ENCODE results near the gene STAG3. TPM values are rescaled to one million over a fixed set of nuclear protein-coding genes. Genes with fewer than 3 reads are reported as not detected.

Gene STAG3
- polyA plus RNA-seq, 1 donor from 2014 or later, result 0.64 TPM

DNA sequence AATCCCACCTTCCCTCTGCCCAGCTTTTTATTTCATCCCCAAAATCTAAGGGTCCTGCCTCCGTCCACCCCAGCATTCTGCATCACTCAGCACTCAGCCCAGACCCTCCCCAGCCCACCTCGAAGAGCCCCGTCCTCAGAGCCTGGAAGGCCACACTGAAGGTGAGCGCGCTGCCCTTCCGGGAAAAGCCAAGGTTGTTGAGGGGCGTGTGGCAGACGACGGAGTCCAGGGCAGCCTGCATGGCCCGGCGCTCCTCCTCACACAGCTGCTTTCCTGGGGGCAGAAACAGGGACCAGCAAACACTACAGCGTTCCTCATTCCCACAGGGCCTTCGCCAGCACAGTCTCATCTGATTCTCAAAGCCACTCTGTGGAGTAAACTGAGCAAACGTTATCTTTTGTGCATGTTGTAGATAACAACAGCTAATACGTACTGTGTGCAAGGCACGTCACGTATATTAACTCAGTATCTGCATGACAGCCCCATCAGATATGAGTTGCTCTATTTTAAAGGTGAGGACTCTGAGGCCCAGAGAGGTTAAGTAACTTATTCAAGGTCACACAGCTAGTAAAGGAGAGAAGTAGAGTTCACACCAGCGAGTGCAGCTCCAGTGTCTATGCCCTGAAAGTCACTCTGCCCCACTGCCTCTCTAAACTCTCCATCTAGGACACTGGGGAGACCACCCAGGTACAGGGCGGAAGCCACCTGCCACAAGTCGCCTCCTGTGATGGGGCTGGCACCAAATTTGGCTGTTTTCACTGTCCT is 22.0 kb upstream of the STAG3 start:
- no peaks in the 10 kb centered on the region for H3K36me3 ChIP-seq (ENCODE audit: insufficient read depth, low read length)
- no peak overlapping the region for H3K9ac ChIP-seq (ENCODE audit: low read length)
- H4K20me1 ChIP-seq (ENCODE audit: insufficient read depth), result no peaks in the 10 kb centered on the region
- no peak overlapping the region for H3K4me3 ChIP-seq (ENCODE audit: low read length)
- H3K4me2 ChIP-seq (ENCODE audit: low read length), result no peak overlapping the region
- no peaks in the 10 kb centered on the region for H3K9me3 ChIP-seq (ENCODE audit: low read length)
- H2AFZ ChIP-seq (ENCODE audit: low read depth, low read length), result no peak overlapping the region
- no peaks in the 10 kb centered on the region for H3F3A ChIP-seq (ENCODE audit: insufficient read depth, low read length, poor library complexity, severe bottlenecking)
- H3K27ac ChIP-seq (ENCODE audit: low read length), result no peak overlapping the region
- no peaks in the 10 kb centered on the region for H3K9me2 ChIP-seq (ENCODE audit: insufficient read depth, low read length)
- TF ChIP-seq EP300 (conservative IDR thresholded peaks at IDR 0.05; ENCODE audit: poor library complexity, severe bottlenecking), result no peak
- no peak for TF ChIP-seq RAD21 (conservative IDR thresholded peaks at IDR 0.05)
- TF ChIP-seq MXI1 (conservative IDR thresholded peaks at IDR 0.05; ENCODE audit: poor library complexity, severe bottlenecking), result no peak
- TF ChIP-seq, protein P1, sequence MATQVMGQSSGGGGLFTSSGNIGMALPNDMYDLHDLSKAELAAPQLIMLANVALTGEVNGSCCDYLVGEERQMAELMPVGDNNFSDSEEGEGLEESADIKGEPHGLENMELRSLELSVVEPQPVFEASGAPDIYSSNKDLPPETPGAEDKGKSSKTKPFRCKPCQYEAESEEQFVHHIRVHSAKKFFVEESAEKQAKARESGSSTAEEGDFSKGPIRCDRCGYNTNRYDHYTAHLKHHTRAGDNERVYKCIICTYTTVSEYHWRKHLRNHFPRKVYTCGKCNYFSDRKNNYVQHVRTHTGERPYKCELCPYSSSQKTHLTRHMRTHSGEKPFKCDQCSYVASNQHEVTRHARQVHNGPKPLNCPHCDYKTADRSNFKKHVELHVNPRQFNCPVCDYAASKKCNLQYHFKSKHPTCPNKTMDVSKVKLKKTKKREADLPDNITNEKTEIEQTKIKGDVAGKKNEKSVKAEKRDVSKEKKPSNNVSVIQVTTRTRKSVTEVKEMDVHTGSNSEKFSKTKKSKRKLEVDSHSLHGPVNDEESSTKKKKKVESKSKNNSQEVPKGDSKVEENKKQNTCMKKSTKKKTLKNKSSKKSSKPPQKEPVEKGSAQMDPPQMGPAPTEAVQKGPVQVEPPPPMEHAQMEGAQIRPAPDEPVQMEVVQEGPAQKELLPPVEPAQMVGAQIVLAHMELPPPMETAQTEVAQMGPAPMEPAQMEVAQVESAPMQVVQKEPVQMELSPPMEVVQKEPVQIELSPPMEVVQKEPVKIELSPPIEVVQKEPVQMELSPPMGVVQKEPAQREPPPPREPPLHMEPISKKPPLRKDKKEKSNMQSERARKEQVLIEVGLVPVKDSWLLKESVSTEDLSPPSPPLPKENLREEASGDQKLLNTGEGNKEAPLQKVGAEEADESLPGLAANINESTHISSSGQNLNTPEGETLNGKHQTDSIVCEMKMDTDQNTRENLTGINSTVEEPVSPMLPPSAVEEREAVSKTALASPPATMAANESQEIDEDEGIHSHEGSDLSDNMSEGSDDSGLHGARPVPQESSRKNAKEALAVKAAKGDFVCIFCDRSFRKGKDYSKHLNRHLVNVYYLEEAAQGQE (IDR thresholded peaks at IDR 0.05; ENCODE audit: borderline replicate concordance), result no peak
- TF ChIP-seq, protein P2, sequence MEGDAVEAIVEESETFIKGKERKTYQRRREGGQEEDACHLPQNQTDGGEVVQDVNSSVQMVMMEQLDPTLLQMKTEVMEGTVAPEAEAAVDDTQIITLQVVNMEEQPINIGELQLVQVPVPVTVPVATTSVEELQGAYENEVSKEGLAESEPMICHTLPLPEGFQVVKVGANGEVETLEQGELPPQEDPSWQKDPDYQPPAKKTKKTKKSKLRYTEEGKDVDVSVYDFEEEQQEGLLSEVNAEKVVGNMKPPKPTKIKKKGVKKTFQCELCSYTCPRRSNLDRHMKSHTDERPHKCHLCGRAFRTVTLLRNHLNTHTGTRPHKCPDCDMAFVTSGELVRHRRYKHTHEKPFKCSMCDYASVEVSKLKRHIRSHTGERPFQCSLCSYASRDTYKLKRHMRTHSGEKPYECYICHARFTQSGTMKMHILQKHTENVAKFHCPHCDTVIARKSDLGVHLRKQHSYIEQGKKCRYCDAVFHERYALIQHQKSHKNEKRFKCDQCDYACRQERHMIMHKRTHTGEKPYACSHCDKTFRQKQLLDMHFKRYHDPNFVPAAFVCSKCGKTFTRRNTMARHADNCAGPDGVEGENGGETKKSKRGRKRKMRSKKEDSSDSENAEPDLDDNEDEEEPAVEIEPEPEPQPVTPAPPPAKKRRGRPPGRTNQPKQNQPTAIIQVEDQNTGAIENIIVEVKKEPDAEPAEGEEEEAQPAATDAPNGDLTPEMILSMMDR (IDR thresholded peaks at IDR 0.05; ENCODE audit: poor library complexity, severe bottlenecking), result no peak
- no peak for TF ChIP-seq TAF1 (IDR thresholded peaks at IDR 0.05; ENCODE audit: low read depth)
- TF ChIP-seq SMC3 (conservative IDR thresholded peaks at IDR 0.05; ENCODE audit: poor library complexity), result no peak
- TF ChIP-seq EZH2 (IDR thresholded peaks at IDR 0.05; ENCODE audit: borderline replicate concordance, insufficient read depth, low read length, poor library complexity, severe bottlenecking), result no peak
- TF ChIP-seq POLR2AphosphoS5 (IDR thresholded peaks at IDR 0.05), result no peak
- H3K79me2 ChIP-seq (replicated peaks; ENCODE audit: insufficient read depth, low read length), result no peaks in the 10 kb centered on the region
- no peaks in the 10 kb centered on the region for H3K27me3 ChIP-seq (ENCODE audit: insufficient read depth, low read depth, low read length)

DNA sequence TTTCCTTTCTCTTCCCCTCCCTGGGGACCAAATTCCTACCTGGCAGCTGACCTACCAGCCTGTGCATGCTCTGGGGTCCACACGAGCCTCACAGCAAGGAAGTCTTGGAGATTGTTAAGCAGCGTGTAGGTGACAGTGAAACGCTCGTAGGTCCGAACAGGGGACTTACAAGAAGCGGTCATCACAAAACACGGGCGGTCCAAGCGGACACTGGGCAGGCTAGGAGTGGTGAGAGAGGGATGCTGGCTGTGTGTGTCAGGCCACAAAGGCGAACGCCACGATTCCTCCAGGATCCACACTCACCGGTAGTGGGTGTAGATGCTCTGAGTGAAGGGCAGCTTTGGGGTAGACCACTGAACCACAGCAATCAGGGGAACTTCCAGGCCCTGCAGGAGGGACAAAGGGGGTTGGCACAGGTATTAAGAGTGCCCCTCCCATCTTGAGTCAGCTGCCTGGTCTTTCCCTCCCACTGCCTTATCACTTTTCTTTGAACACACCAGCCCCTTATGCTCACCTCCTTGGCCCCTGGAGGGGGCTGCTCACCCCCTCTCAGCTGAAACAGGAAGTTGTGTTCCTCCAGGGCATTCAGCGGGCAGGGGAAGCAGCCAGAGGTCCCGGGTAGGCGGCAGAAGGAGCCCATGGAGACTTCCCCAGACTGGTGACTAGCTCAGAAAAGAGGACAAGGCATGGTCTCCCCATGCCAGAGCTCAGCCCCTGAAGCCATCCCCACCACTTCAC is 21.2 kb upstream of the STAG3 start:
- peak overlapping the region; percentile 89 for H3K4me3 ChIP-seq (ENCODE audit: low read length)
- H3K79me2 ChIP-seq (replicated peaks; ENCODE audit: insufficient read depth, low read length), result no peaks in the 10 kb centered on the region
- no peaks in the 10 kb centered on the region for H3K36me3 ChIP-seq (ENCODE audit: insufficient read depth, low read length)
- H3K9me2 ChIP-seq (ENCODE audit: insufficient read depth, low read length), result no peaks in the 10 kb centered on the region
- H4K20me1 ChIP-seq (ENCODE audit: insufficient read depth), result no peaks in the 10 kb centered on the region
- H3K9ac ChIP-seq (ENCODE audit: low read length), result no peak overlapping the region
- H3K27ac ChIP-seq (ENCODE audit: low read length), result no peak overlapping the region
- H3F3A ChIP-seq (ENCODE audit: insufficient read depth, low read length, poor library complexity, severe bottlenecking), result no peaks in the 10 kb centered on the region
- no peak overlapping the region for H2AFZ ChIP-seq (ENCODE audit: low read depth, low read length)
- H3K27me3 ChIP-seq (ENCODE audit: insufficient read depth, low read depth, low read length), result no peaks in the 10 kb centered on the region
- no peak overlapping the region for H3K4me2 ChIP-seq (ENCODE audit: low read length)
- no peaks in the 10 kb centered on the region for H3K9me3 ChIP-seq (ENCODE audit: low read length)
- TF ChIP-seq MXI1 (conservative IDR thresholded peaks at IDR 0.05; ENCODE audit: poor library complexity, severe bottlenecking) (no peak), POLR2AphosphoS5 (IDR thresholded peaks at IDR 0.05) (no peak)
- TF ChIP-seq, protein P1 (IDR thresholded peaks at IDR 0.05; ENCODE audit: borderline replicate concordance), result no peak
